ENCODE results near the gene RNF207. TPM values are rescaled to one million over a fixed set of nuclear protein-coding genes. Genes with fewer than 3 reads are reported as not detected.
A peak's percentile ranks its signal among the peaks of the same experiment; 100 is the strongest.

RNF207 gene
- total and polyA plus RNA-seq, 2 donors (not counting 1 experiment from before 2014, with no cell fraction given): 2.6 to 17.2 TPM

DNA sequence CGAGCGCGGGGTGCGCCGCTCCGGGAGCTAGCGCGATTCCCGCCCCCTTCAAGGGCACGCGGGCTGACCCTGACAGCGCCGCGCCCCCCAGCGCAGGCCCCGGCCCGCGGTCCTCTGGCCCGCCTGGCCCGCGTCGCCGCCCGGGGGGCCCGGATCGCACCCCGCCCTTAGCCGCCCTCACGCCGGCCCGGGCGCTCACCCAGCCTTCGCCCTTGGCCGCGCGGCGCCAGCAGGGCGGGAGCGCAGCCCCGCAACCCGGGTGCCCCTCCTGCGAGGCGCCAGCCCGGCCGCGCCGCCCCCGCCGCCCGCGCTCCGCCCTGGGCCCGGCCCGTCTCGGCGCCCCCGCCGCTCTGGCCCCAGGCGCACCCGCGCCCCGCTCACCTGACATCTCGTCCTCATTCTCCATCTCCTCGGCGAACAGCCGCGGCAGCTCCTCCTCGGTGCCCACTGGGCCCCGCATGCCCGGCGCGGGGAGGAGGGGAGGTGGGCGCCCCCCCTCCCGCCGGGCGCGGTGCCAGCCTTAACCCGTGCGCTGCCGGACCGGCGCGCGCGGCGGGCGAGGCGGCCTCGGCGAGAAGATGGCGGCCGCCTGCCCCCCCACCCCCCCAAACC is 26.2 kb upstream of the RNF207 start:
- Histone ChIP-seq H3K4me3 (replicated peaks in 1 of 4; ENCODE audit: control extremely low read depth in 1 of 4, insufficient read depth in 1 of 4, low read depth in 3 of 4, low read length in 4 of 4) (no peak overlapping the region), H3K27ac (ENCODE audit: insufficient read depth, low read length) (no peak overlapping the region), H4K20me1 (ENCODE audit: control insufficient read depth, extremely low read depth, insufficient read depth, low read length) (no peaks in the 10 kb centered on the region), H3K36me3 (ENCODE audit: control insufficient read depth, insufficient read depth, low read length) (peaks cover 2% of the 10 kb centered on the region), H3K9ac (ENCODE audit: insufficient read depth, low read length) (no peak overlapping the region), H3K4me1 (ENCODE audit: control insufficient read depth, extremely low read depth, insufficient read depth, low read length) (no peaks in the 10 kb centered on the region), H3K9me3 (ENCODE audit: control insufficient read depth, insufficient read depth, low read depth, low read length) (no peaks in the 10 kb centered on the region), H2AFZ (ENCODE audit: low read length) (no peak overlapping the region), H3K79me2 (ENCODE audit: control insufficient read depth, insufficient read depth, low read length) (no peaks in the 10 kb centered on the region), H3K27me3 (ENCODE audit: control insufficient read depth, insufficient read depth, low read length) (peaks cover 30% of the 10 kb centered on the region), H3K4me2 (ENCODE audit: extremely low read depth, insufficient read depth, low read length) (no peak overlapping the region)
- DNase-seq (ENCODE audit: low read depth in 2 of 2): no peak
- TF ChIP-seq, protein P1, sequence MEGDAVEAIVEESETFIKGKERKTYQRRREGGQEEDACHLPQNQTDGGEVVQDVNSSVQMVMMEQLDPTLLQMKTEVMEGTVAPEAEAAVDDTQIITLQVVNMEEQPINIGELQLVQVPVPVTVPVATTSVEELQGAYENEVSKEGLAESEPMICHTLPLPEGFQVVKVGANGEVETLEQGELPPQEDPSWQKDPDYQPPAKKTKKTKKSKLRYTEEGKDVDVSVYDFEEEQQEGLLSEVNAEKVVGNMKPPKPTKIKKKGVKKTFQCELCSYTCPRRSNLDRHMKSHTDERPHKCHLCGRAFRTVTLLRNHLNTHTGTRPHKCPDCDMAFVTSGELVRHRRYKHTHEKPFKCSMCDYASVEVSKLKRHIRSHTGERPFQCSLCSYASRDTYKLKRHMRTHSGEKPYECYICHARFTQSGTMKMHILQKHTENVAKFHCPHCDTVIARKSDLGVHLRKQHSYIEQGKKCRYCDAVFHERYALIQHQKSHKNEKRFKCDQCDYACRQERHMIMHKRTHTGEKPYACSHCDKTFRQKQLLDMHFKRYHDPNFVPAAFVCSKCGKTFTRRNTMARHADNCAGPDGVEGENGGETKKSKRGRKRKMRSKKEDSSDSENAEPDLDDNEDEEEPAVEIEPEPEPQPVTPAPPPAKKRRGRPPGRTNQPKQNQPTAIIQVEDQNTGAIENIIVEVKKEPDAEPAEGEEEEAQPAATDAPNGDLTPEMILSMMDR (conservative IDR thresholded peaks at IDR 0.05 in 1 of 2, IDR thresholded peaks at IDR 0.05 in 1 of 2; ENCODE audit: low read depth in 1 of 2, low read length in 2 of 2): no peak
- TF ChIP-seq EZH2 (IDR thresholded peaks at IDR 0.05; ENCODE audit: low read length, missing control alignments): no peak

DNA sequence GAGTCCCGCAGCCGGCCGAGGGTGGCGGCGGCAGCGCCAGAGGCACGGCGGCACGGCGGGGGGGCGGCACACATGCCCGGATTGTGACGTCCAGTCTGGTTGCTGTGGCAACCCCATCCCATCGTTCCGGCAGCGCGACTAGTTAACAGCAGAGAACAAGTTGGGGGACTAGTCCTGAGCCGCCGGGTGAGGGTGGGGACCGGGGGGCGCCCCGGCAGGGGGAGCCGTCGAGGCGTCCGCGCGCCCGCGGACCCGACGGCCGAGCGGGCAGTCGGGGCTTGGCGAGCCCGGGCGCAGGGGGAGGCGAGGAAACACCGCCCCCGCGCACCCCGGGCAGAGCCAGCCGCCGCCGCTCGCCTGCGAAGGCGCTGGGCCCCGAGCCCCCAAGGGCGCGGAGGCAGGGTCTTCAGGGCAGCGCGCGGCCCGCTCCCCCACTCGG is 25.6 kb upstream of the RNF207 start, which contains the start of gene CHD5:
CHD5 (minus strand) TSS at position 54 of the 439 bp plus-strand sequence. CDS start 298 bp downstream, outside the sequence.
- no peak within 1 kb of the TSS for H3K4me2 ChIP-seq (ENCODE audit: extremely low read depth, insufficient read depth, low read length)
- H4K20me1 ChIP-seq (ENCODE audit: control insufficient read depth, extremely low read depth, insufficient read depth, low read length): no peaks in the 10 kb centered on the region

DNA sequence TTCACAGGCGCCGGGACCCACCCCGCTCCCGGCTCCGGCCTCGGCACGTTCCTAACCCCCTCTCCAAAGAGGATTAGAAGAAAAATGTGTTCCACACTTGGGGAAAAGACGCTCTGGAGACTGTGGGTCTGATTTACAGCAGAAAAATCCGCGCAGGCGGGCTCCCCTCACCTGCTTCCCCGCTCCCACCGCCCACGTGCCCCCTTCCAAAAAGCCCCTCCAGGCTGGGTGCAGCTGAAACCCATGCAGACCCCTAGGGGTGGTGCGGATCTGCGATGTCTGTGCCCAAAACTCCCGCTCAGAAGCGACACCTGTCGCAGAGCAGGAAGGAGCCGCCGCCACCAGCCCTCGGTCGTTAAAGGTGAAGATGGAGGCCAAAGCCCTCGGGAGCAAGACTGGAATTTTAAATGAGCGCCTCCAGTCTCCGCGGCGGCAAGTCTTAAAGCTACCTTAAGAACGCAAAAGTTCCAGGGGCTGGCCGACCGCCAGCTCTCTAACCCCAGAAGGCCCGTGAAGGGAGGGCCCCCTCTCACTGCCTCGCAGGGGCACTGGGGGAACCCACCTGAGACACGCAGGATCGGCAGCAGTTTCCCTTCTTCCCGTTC is 25.1 kb upstream of the RNF207 start:
- Histone ChIP-seq H2AFZ (ENCODE audit: low read length) (no peak overlapping the region), H3K27ac (ENCODE audit: insufficient read depth, low read length) (no peak overlapping the region), H3K4me3 (replicated peaks in 1 of 4; ENCODE audit: control extremely low read depth in 1 of 4, insufficient read depth in 1 of 4, low read depth in 3 of 4, low read length in 4 of 4) (no peak overlapping the region), H3K27me3 (ENCODE audit: control insufficient read depth, insufficient read depth, low read length) (peaks cover 27% of the 10 kb centered on the region), H3K79me2 (ENCODE audit: control insufficient read depth, insufficient read depth, low read length) (no peaks in the 10 kb centered on the region), H3K4me1 (ENCODE audit: control insufficient read depth, extremely low read depth, insufficient read depth, low read length) (peaks cover 6% of the 10 kb centered on the region), H3K36me3 (ENCODE audit: control insufficient read depth, insufficient read depth, low read length) (peaks cover 2% of the 10 kb centered on the region), H4K20me1 (ENCODE audit: control insufficient read depth, extremely low read depth, insufficient read depth, low read length) (no peaks in the 10 kb centered on the region), H3K4me2 (ENCODE audit: extremely low read depth, insufficient read depth, low read length) (no peak overlapping the region), H3K9me3 (ENCODE audit: control insufficient read depth, insufficient read depth, low read depth, low read length) (no peaks in the 10 kb centered on the region), H3K9ac (ENCODE audit: insufficient read depth, low read length) (no peak overlapping the region)
- TF ChIP-seq, protein P1 (conservative IDR thresholded peaks at IDR 0.05 in 1 of 2, IDR thresholded peaks at IDR 0.05 in 1 of 2; ENCODE audit: low read depth in 1 of 2, low read length in 2 of 2): no peak
- TF ChIP-seq EZH2 (IDR thresholded peaks at IDR 0.05; ENCODE audit: low read length, missing control alignments): peak; percentile 71
- DNase-seq (ENCODE audit: low read depth in 2 of 2): no peak

More for the DNA sequence above, 25.6 kb upstream of the RNF207 start, which contains the start of gene CHD5:
- H3K9me3 ChIP-seq (ENCODE audit: control insufficient read depth, insufficient read depth, low read depth, low read length): no peaks in the 10 kb centered on the region
- no peak for DNase-seq (ENCODE audit: low read depth in 2 of 2)
- TF ChIP-seq EZH2 (IDR thresholded peaks at IDR 0.05; ENCODE audit: low read length, missing control alignments): peak; percentile 35
- TF ChIP-seq, protein P1 (conservative IDR thresholded peaks at IDR 0.05 in 1 of 2, IDR thresholded peaks at IDR 0.05 in 1 of 2; ENCODE audit: low read depth in 1 of 2, low read length in 2 of 2): no peak
- H3K4me3 ChIP-seq (replicated peaks in 1 of 4; ENCODE audit: control extremely low read depth in 1 of 4, insufficient read depth in 1 of 4, low read depth in 3 of 4, low read length in 4 of 4): no peak within 1 kb of the TSS
- no peak within 1 kb of the TSS for H2AFZ ChIP-seq (ENCODE audit: low read length)
- H3K4me1 ChIP-seq (ENCODE audit: control insufficient read depth, extremely low read depth, insufficient read depth, low read length): peaks cover 1% of the 10 kb centered on the region
- no peak within 1 kb of the TSS for H3K9ac ChIP-seq (ENCODE audit: insufficient read depth, low read length)
- no peaks in the 10 kb centered on the region for H3K79me2 ChIP-seq (ENCODE audit: control insufficient read depth, insufficient read depth, low read length)
- no peak within 1 kb of the TSS for H3K27ac ChIP-seq (ENCODE audit: insufficient read depth, low read length)
- peaks cover 30% of the 10 kb centered on the region for H3K27me3 ChIP-seq (ENCODE audit: control insufficient read depth, insufficient read depth, low read length)
- H3K36me3 ChIP-seq (ENCODE audit: control insufficient read depth, insufficient read depth, low read length): peaks cover 2% of the 10 kb centered on the region
